HEK293 (cell line): ENCODE measurements around the gene SLC5A11.

ENCODE experiments used
- CTCF ChIA-PET: fragments of 350-600 bp; formaldehyde crosslinking; extraction: SDS; loops from one replicate; lab custom pipeline; 2021; ENCODE audit warnings: antibody characterized with exemption; lab: Yijun Ruan, JAX
- POLR2A ChIA-PET: fragments of 300-600 bp; formaldehyde crosslinking; extraction: SDS; loops from one replicate; lab custom pipeline; 2020; ENCODE audit warnings: antibody characterized with exemption, inconsistent platforms; lab: Yijun Ruan, JAX
- H3K27ac ChIP-seq: fragments of 200-500 bp; sonication (Bioruptor generic); 2 replicates; pipeline ENCODE4 v1.5.1; 2014; ENCODE audit warnings: low read depth, low read length, control low read depth, inconsistent platforms; ENCODE audit errors: extremely low read depth
- H3K36me3 ChIP-seq, 2 experiments: fragments of 200-500 bp in 1 of 2; sonication (Bioruptor generic) in 1 of 2; 1 replicate in 1 of 2; 2 replicates in 1 of 2; pipeline ENCODE4 v1.5.1; 2014 to 2017; ENCODE audit warnings: inconsistent platforms in 2 of 2, low read length in 2 of 2; ENCODE audit not compliant: control insufficient read depth in 2 of 2, insufficient read depth in 1 of 2
- H3K4me1 ChIP-seq: fragments of 200-500 bp; sonication (Bioruptor generic); 2 replicates; pipeline ENCODE4 v1.5.1; 2014; ENCODE audit warnings: mild to moderate bottlenecking, low read length, inconsistent platforms; ENCODE audit not compliant: control insufficient read depth, insufficient read depth
- H3K4me3 ChIP-seq: 2 replicates; pipeline ENCODE4 v1.5.1; 2011; ENCODE audit warnings: low read depth, mild to moderate bottlenecking, control low read depth, low read length, moderate library complexity
- H3K9me3 ChIP-seq: fragments of 200-500 bp; sonication (Bioruptor generic); 2 replicates; pipeline ENCODE4 v1.5.1; 2014; ENCODE audit warnings: low read depth, low read length, inconsistent platforms; ENCODE audit not compliant: control insufficient read depth, insufficient read depth
- GLI2 ChIP-seq: fragments of 450-650 bp; formaldehyde crosslinking; IDR thresholded peaks from 2 replicates; pipeline ENCODE4; 2017; ENCODE audit warnings: missing biosample characterization, missing genetic modification characterization, low read depth, borderline replicate concordance
- ZFP3 ChIP-seq: fragments of 450-650 bp; formaldehyde crosslinking; IDR thresholded peaks from 2 replicates; pipeline ENCODE4 v1.5.1; 2016; ENCODE audit warnings: low read depth, missing biosample characterization, missing genetic modification characterization
- ZNF549 ChIP-seq: fragments of 450-650 bp; IDR thresholded peaks from 2 replicates; pipeline ENCODE4 v1.5.1; 2018; ENCODE audit warnings: missing biosample characterization, missing genetic modification characterization, mild to moderate bottlenecking, inconsistent platforms, moderate library complexity
- ZNF555 ChIP-seq: fragments of 450-650 bp; formaldehyde crosslinking; conservative IDR thresholded peaks from 2 replicates; pipeline ENCODE4 v1.5.1; 2017; ENCODE audit warnings: missing biosample characterization, mild to moderate bottlenecking, missing genetic modification characterization, inconsistent platforms
- ZNF561 ChIP-seq: fragments of 450-650 bp; IDR thresholded peaks from 2 replicates; pipeline ENCODE4 v1.5.1; 2018; ENCODE audit warnings: missing biosample characterization, missing genetic modification characterization, borderline replicate concordance
- ZNF777 ChIP-seq: fragments of 450-650 bp; formaldehyde crosslinking; IDR thresholded peaks from 2 replicates; pipeline ENCODE4 v1.5.1; 2017; ENCODE audit warnings: missing biosample characterization, missing genetic modification characterization, borderline replicate concordance
- ZNF785 ChIP-seq: fragments of 450-650 bp; formaldehyde crosslinking; IDR thresholded peaks from 2 replicates; pipeline ENCODE4 v1.5.1; 2016; ENCODE audit warnings: missing biosample characterization, missing genetic modification characterization
- TF ChIP-seq, protein P1 (sequence below): fragments of 450-650 bp; formaldehyde crosslinking; IDR thresholded peaks from 2 replicates; pipeline ENCODE4 v1.5.1; 2016; ENCODE audit warnings: missing biosample characterization, missing genetic modification characterization, low read depth
- TF ChIP-seq, protein P2 (sequence below): fragments of 450-650 bp; formaldehyde crosslinking; IDR thresholded peaks from 2 replicates; pipeline ENCODE4 v1.5.1; 2017; ENCODE audit warnings: missing biosample characterization, mild to moderate bottlenecking, missing genetic modification characterization, moderate library complexity

Gene SLC5A11

DNA sequence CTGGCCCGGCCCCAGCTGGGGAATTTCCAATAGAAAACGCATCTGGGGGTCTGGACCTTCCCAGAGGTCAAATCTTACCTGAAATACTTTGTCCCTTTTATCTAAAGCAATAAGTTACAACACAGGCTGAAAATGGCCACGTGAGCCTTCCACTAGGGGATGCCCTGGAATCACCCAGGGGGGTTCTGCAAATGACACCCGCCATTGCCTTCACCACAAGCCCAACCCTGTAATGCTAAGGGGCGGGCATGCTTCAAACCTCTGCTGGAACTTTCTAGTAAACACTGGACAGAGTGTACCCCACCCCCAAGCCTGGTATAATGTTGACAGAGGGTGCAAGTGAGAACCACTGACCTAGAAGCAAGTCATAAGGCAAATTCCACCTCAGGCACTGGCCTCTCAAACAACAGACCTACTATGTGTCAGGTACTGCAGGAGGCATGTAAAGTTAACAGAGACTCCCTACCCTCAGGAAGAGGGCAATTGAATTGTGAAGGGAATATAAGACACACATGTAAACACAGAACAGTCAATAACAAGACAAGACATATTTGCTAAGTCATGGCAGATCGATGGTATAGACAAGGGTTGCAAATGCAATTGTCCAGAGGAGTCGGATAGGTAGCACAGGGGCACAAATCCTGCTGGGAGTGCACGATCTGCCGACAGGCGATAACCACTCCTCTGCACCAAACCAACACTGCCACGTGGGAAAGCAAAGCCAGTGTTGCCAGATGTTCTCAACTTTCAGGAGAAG, 110.4 kb downstream of the SLC5A11 start:
- Histone ChIP-seq H3K27ac (no peak overlapping the region), H3K36me3 (peaks cover 5 to 92% of the 10 kb centered on the region in 2 experiments), H3K4me3 (no peak overlapping the region), H3K9me3 (no peaks in the 10 kb centered on the region), H3K4me1 (no peaks in the 10 kb centered on the region)
- POLR2A ChIA-PET = no interaction called here
- TF ChIP-seq, protein P1, sequence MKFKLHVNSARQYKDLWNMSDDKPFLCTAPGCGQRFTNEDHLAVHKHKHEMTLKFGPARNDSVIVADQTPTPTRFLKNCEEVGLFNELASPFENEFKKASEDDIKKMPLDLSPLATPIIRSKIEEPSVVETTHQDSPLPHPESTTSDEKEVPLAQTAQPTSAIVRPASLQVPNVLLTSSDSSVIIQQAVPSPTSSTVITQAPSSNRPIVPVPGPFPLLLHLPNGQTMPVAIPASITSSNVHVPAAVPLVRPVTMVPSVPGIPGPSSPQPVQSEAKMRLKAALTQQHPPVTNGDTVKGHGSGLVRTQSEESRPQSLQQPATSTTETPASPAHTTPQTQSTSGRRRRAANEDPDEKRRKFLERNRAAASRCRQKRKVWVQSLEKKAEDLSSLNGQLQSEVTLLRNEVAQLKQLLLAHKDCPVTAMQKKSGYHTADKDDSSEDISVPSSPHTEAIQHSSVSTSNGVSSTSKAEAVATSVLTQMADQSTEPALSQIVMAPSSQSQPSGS (tag by site-specific recombination) = no peak
- TF ChIP-seq, protein P2, sequence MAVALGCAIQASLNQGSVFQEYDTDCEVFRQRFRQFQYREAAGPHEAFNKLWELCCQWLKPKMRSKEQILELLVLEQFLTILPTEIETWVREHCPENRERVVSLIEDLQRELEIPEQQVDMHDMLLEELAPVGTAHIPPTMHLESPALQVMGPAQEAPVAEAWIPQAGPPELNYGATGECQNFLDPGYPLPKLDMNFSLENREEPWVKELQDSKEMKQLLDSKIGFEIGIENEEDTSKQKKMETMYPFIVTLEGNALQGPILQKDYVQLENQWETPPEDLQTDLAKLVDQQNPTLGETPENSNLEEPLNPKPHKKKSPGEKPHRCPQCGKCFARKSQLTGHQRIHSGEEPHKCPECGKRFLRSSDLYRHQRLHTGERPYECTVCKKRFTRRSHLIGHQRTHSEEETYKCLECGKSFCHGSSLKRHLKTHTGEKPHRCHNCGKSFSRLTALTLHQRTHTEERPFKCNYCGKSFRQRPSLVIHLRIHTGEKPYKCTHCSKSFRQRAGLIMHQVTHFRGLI (tag by site-specific recombination) = peak; percentile 96
- TF ChIP-seq ZFP3 (tag by site-specific recombination) = no peak
- no peak for TF ChIP-seq ZNF777 (tag by site-specific recombination)
- TF ChIP-seq ZNF555 (tag by site-specific recombination) = no peak
- no peak for TF ChIP-seq ZNF785
- CTCF ChIA-PET = no interaction called here

GRCh38 chr16:24957887-24958286, 112.1 kb downstream of the SLC5A11 start:
- ChIA-PET CTCF (no interaction called here), POLR2A (no interaction called here)
- no peak for TF ChIP-seq ZNF561 (tag by site-specific recombination)
- no peak for TF ChIP-seq GLI2 (tag by site-specific recombination)
- TF ChIP-seq ZNF549 = no peak
- H3K4me1 ChIP-seq = no peaks in the 10 kb centered on the region
- no peak overlapping the region for H3K27ac ChIP-seq
- H3K4me3 ChIP-seq = no peak overlapping the region
- peaks cover 10 to 90% of the 10 kb centered on the region in 2 experiments; a peak in 2 of 3 replicates for H3K36me3 ChIP-seq
- H3K9me3 ChIP-seq = no peaks in the 10 kb centered on the region
